Lower leg skin (tissue), 4 donors: ENCODE data around the gene KLHL7. TPM values are rescaled to one million over a fixed set of nuclear protein-coding genes. Genes with fewer than 3 reads are reported as not detected.
"Not testable (repeated sequence)": the region's sequence is repeated elsewhere in the genome, so short reads cannot be mapped to it uniquely, and the experiment has no call there.

Experiments used
- DNase-seq, 2 donors: peaks; one replicate each; pipeline ENCODE4 v3.0.0-alpha.2; 2019; ENCODE audit warnings: low spot score in 2 of 2
- H3K4me3 ChIP-seq: fragments of 200-600 bp; sonication (generic); 2 replicates; pipeline ENCODE4 v1.5.1; 2017; ENCODE audit warnings: mild to moderate bottlenecking, low read depth; ENCODE audit not compliant: poor library complexity, severe bottlenecking
- POLR2A ChIP-seq, 2 donors: fragments of 450-650 bp; IDR thresholded peaks; one replicate each; pipeline ENCODE4 v1.6.1; 2016 to 2017; ENCODE audit warnings: antibody characterized with exemption in 2 of 2, mild to moderate bottlenecking in 1 of 2, moderate library complexity in 1 of 2
- WGBS, 2 donors: methylation state at CpG; one replicate each; pipeline ENCODE4 v1.1.5; 2018; 5-methylcytosine and 5-hydroxymethylcytosine counted together
- intact Hi-C: fragments of 100-400 bp; cut with DNase I; formaldehyde crosslinking; loops from one replicate; pipeline ENCODE4 v1.15.0; 2023; ENCODE audit warnings: low total_unique reads
- total RNA-seq, 4 donors: library from RNA; depleted of rRNA; stranded (reverse); fragments of >200 nt; gene quantifications; one replicate each; pipeline ENCODE4 v1.1.0, GENCODE V29; 2016
- TF ChIP-seq, protein P1 (sequence below), 3 donors: fragments of 450-650 bp; IDR thresholded peaks; one replicate each; pipeline ENCODE4 v1.5.1; 2016; ENCODE audit warnings: antibody characterized with exemption in 3 of 3, mild to moderate bottlenecking in 3 of 3, moderate library complexity in 2 of 3

The KLHL7 gene
- total RNA-seq, 4 donors from 2014 or later = 32.1 to 37.1 (median 34.4) TPM

DNA sequence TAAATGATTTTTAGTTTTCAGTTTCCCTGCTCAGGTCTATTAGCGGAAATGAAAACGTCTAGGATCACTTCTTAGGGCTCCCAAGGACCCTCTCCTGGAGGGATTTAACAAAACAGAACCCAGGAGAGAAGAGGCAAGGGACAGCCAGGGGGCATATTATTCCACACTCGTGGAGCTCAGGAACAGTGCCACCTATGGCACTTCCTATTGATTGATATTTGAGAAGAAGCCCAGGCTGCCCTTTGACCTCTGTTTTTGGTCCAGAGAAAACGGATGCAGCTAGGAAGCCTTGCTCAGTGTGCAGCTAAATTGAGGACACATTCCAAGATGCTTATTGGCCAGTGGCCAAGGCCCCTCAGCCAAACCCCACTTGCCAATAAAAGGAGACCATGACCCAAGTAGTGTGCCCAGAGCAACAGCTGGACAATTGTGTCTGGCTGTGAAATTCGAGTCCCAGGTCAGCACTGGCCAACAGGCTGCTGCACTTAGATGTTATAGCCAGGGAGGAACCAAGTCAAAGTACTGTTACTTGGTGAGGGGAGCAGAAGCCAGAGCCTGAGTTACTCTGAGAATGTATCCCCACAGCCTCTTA is 117.0 kb downstream of the KLHL7 start:
- H3K4me3 ChIP-seq = no peak overlapping the region
- WGBS, 2 donors = 50 to 60% methylated on average over 5 of the region's 5 CpGs
- TF ChIP-seq, protein P1, sequence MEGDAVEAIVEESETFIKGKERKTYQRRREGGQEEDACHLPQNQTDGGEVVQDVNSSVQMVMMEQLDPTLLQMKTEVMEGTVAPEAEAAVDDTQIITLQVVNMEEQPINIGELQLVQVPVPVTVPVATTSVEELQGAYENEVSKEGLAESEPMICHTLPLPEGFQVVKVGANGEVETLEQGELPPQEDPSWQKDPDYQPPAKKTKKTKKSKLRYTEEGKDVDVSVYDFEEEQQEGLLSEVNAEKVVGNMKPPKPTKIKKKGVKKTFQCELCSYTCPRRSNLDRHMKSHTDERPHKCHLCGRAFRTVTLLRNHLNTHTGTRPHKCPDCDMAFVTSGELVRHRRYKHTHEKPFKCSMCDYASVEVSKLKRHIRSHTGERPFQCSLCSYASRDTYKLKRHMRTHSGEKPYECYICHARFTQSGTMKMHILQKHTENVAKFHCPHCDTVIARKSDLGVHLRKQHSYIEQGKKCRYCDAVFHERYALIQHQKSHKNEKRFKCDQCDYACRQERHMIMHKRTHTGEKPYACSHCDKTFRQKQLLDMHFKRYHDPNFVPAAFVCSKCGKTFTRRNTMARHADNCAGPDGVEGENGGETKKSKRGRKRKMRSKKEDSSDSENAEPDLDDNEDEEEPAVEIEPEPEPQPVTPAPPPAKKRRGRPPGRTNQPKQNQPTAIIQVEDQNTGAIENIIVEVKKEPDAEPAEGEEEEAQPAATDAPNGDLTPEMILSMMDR (IDR thresholded peaks at IDR 0.05) = no peak
- TF ChIP-seq POLR2A (IDR thresholded peaks at IDR 0.05) = no peak
- intact Hi-C loops = no loop called here
- DNase-seq = peak in 1 of 2 donors; percentile 61

DNA sequence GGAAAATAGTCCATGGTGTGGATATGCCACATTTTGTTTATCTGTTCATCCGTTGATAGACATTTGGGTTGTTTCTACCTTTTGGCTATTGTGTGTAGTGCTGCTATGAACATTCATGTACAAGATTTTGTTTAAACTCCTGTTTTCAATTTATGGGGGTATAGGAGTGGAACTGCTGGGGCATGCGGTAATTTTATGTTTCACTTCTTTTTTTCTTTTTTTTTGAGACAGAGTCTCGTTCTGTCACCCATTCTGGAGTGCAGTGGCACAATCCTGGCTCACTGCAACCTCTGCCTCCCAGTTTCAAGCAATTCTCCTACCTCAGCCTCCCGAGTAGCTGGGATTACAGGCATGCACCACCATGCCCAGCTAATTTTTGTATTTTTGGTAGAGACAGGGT is 118.8 kb downstream of the KLHL7 start:
- H3K4me3 ChIP-seq, intact Hi-C loops, DNase-seq: not testable (repeated sequence)
- WGBS, 2 donors = 92 to 93% methylated on average over 4 of the region's 4 CpGs

DNA sequence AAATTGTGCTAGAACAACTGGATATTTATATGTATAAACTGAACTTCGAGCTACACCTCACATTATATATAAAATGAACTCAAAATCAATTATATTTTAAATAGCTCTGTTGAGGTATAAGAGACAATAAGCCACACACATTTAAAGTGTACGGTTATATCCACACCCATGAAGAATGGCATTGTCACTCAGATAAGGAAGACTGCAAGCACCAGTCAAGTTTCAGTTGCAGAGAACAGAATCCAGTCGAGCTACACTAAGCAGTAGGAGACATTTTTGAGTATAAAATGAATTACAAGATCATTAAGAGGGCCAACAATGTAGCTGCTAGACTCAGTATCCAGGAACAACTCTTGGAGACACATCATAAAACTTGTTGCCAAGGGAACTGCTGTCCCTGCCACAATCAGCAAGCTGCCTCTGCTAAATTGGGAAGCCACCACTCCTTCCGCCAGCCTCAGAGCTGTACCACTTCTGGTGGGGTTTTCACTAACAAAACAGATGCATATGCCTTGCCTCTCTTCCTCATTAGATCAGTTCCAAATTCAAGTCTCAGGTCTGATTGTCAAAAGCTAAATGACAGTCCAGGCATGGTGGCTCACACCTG is 121.4 kb downstream of the KLHL7 start:
- intact Hi-C loops = no loop called here
- WGBS, 2 donors = 71 to 72% methylated on average over 4 of the region's 4 CpGs
- H3K4me3 ChIP-seq = no peak overlapping the region
- DNase-seq = no peak
- TF ChIP-seq, protein P1 (IDR thresholded peaks at IDR 0.05) = no peak
- no peak for TF ChIP-seq POLR2A (IDR thresholded peaks at IDR 0.05)

Other genes starting within 250 kb of the KLHL7 start
- gene HYCC1, start 91.7 kb upstream of the KLHL7 start, total RNA-seq = 10 to 100 TPM in 2 of 4 donors, 1 to 10 TPM in 2; 3.6 to 13.4 (median 10.2) TPM
- 10 to 100 TPM; 24.6 to 34.4 (median 28.1) TPM for gene NUP42, start 76.3 kb downstream of the KLHL7 start, total RNA-seq
- 100 to 1,000 TPM; 357 to 554 (median 469) TPM for gene GPNMB, start 141.0 kb downstream of the KLHL7 start, total RNA-seq
- 10 to 100 TPM; 32.1 to 47.6 (median 35.2) TPM for gene MALSU1, start 193.6 kb downstream of the KLHL7 start, total RNA-seq